Natural killer cell (primary cell): ENCODE data around the gene MEN1. TPM values are rescaled to one million over a fixed set of nuclear protein-coding genes. Genes with fewer than 3 reads are reported as not detected.
A peak's percentile ranks its signal among the peaks of the same experiment; 100 is the strongest.

ENCODE experiments used
- ATAC-seq, 3 donors: fragments of 150-1000 bp in 2 of 3; fragments of 200-7000 bp in 1 of 3; cut with Tn5 transposase; 1 replicate in 1 of 3; 2 replicates in 2 of 3; pipeline ENCODE4 v1.10.0; 2021; ENCODE audit warnings: mild to moderate bottlenecking in 2 of 3, moderate library complexity in 2 of 3
- DNase-seq, 2 donors: peaks; one replicate each; pipeline versions ENCODE4 v3.0.0 to v3.0.0-alpha.2; 2013 to 2021; ENCODE audit warnings: mixed read lengths in 1 of 2
- H3K27ac ChIP-seq: one replicate; pipeline ENCODE4 v1.5.1; 2013; ENCODE audit warnings: mild to moderate bottlenecking, low read length
- H3K27me3 ChIP-seq: one replicate; pipeline ENCODE4 v1.6.1; 2013; ENCODE audit warnings: low read length; ENCODE audit not compliant: control insufficient read depth, insufficient read depth
- H3K36me3 ChIP-seq: one replicate; pipeline ENCODE4 v1.6.1; 2013; ENCODE audit warnings: low read length; ENCODE audit not compliant: control insufficient read depth, insufficient read depth
- H3K4me1 ChIP-seq: one replicate; pipeline ENCODE4 v1.6.1; 2013; ENCODE audit warnings: low read length; ENCODE audit not compliant: control insufficient read depth, insufficient read depth
- H3K4me3 ChIP-seq: one replicate; pipeline ENCODE4 v1.5.1; 2013; ENCODE audit warnings: low read length
- H3K9me3 ChIP-seq: one replicate; pipeline ENCODE4 v1.6.1; 2013; ENCODE audit warnings: low read length; ENCODE audit not compliant: control insufficient read depth, insufficient read depth
- H3K27ac Mint-ChIP-seq, 2 donors: one replicate each; pipeline ENCODE4 v1.8.0; 2022; ENCODE audit warnings: mild to moderate bottlenecking in 2 of 2, mixed read lengths in 2 of 2, moderate library complexity in 1 of 2
- H3K27me3 Mint-ChIP-seq, 2 donors: one replicate each; pipeline ENCODE4 v1.8.0; 2022; ENCODE audit warnings: low read depth in 2 of 2, mixed read lengths in 2 of 2
- H3K36me3 Mint-ChIP-seq: one replicate; pipeline ENCODE4 v1.8.0; 2022; ENCODE audit warnings: mixed read lengths
- H3K4me1 Mint-ChIP-seq, 2 donors: one replicate each; pipeline ENCODE4 v1.8.0; 2022; ENCODE audit warnings: mixed read lengths in 2 of 2
- H3K4me3 Mint-ChIP-seq: one replicate; pipeline ENCODE4 v1.8.0; 2022; ENCODE audit warnings: mild to moderate bottlenecking, moderate library complexity, mixed read lengths
- H3K9me3 Mint-ChIP-seq, 2 donors: one replicate each; pipeline ENCODE4 v1.8.0; 2022; ENCODE audit warnings: mixed read lengths in 2 of 2
- CTCF ChIP-seq: fragments of 200-600 bp; IDR thresholded peaks from one replicate; pipeline ENCODE4 v1.8.0; 2022; ENCODE audit warnings: antibody characterized with exemption
- WGBS: methylation state at CpG from one replicate; pipeline ENCODE4 v1.1.7; 2013; ENCODE audit warnings: missing lambda C conversion rate; ENCODE audit not compliant: insufficient coverage; 5-methylcytosine and 5-hydroxymethylcytosine counted together
- intact Hi-C: fragments of 100-400 bp; cut with micrococcal nuclease; formaldehyde crosslinking; loops from one replicate; pipeline ENCODE4 v1.14.2; 2022
- total RNA-seq, 4 donors: library from RNA; stranded (reverse); fragments of 120-200 nt in 1 of 4; gene quantifications; one replicate each; pipeline versions ENCODE4 v1.2.3 to v1.2.4, GENCODE V29; 2013 to 2022

The MEN1 gene
- total RNA-seq, 3 donors from 2014 or later (not counting 1 experiment from before 2014, with no cell fraction given), result 29.3 to 42.2 (median 32.2) TPM

- Mint-ChIP-seq H3K36me3 (no peaks in the 10 kb centered on the region), H3K27ac (peak overlapping the region; percentile 95 to 96), H3K4me3 (peak overlapping the region; percentile 37), H3K4me1 (peaks cover 61 to 81% of the 10 kb centered on the region in 2 donors), H3K27me3 (no peaks in the 10 kb centered on the region), H3K9me3 (no peaks in the 10 kb centered on the region)
- H3K27ac ChIP-seq, result peak overlapping the region; percentile 94
- H3K4me3 ChIP-seq, result no peak overlapping the region
- H3K36me3 ChIP-seq, result peaks cover 48% of the 10 kb centered on the region
- no peaks in the 10 kb centered on the region for H3K27me3 ChIP-seq
- ATAC-seq (no peak), DNase-seq (no peak)
- no peak for TF ChIP-seq CTCF
- intact Hi-C loops, result no loop called here
- peaks cover 100% of the 10 kb centered on the region for H3K4me1 ChIP-seq
- H3K9me3 ChIP-seq, result no peaks in the 10 kb centered on the region
- WGBS, result 92% methylated on average over 6 of the region's 6 CpGs
Measured at GRCh38 chr11:64857485-64857884, 47.1 kb upstream of the MEN1 start.

- 61% methylated on average over 20 of the region's 20 CpGs for WGBS
Measured at GRCh38 chr11:64856382-64857227, 46.3 kb upstream of the MEN1 start.

GRCh38 chr11:64855596-64856304 is 45.4 kb upstream of the MEN1 start:
- TF ChIP-seq CTCF, result no peak
- no peaks in the 10 kb centered on the region for H3K9me3 ChIP-seq
- H3K4me1 ChIP-seq, result peaks cover 100% of the 10 kb centered on the region
- peak overlapping the region; percentile 83 for H3K4me3 Mint-ChIP-seq
- peak overlapping the region; percentile 95 to 96 for H3K27ac Mint-ChIP-seq
- H3K27me3 ChIP-seq, result no peaks in the 10 kb centered on the region
- intact Hi-C loops, result loop anchor here (1.0 kb wide), 1 partner anchor 8 kb away; no protein-coding TSS in a partner anchor
- H3K4me3 ChIP-seq, result no peak overlapping the region
- peaks cover 72 to 84% of the 10 kb centered on the region in 2 donors for H3K4me1 Mint-ChIP-seq
- 32% methylated on average over 18 of the region's 22 CpGs for WGBS
- H3K36me3 Mint-ChIP-seq, result no peaks in the 10 kb centered on the region
- no peaks in the 10 kb centered on the region for H3K27me3 Mint-ChIP-seq
- H3K27ac ChIP-seq, result peak overlapping the region; percentile 90
- peaks cover 48% of the 10 kb centered on the region for H3K36me3 ChIP-seq
- DNase-seq, result no peak
- H3K9me3 Mint-ChIP-seq, result no peaks in the 10 kb centered on the region
- ATAC-seq, result peak in 1 of 3 donors; percentile 5

More at GRCh38 chr11:64856382-64857227, 46.3 kb upstream of the MEN1 start:
- TF ChIP-seq CTCF, result no peak
- intact Hi-C loops, result no loop called here
- H3K36me3 ChIP-seq, result peaks cover 48% of the 10 kb centered on the region
- H3K4me3 ChIP-seq, result no peak overlapping the region
- peak overlapping the region; percentile 95 to 96 for H3K27ac Mint-ChIP-seq
- H3K36me3 Mint-ChIP-seq, result no peaks in the 10 kb centered on the region
- H3K27me3 Mint-ChIP-seq, result no peaks in the 10 kb centered on the region
- no peaks in the 10 kb centered on the region for H3K9me3 Mint-ChIP-seq
- DNase-seq, result peak; percentile 58 to 63
- peak in 1 of 3 donors; percentile 5 for ATAC-seq
- H3K27ac ChIP-seq, result peak overlapping the region; percentile 94
- peaks cover 100% of the 10 kb centered on the region for H3K4me1 ChIP-seq
- no peaks in the 10 kb centered on the region for H3K9me3 ChIP-seq
- H3K4me3 Mint-ChIP-seq, result peak overlapping the region; percentile 83
- peaks cover 63 to 83% of the 10 kb centered on the region in 2 donors for H3K4me1 Mint-ChIP-seq
- H3K27me3 ChIP-seq, result no peaks in the 10 kb centered on the region
